Skeletal muscle satellite cell (primary cell): ENCODE measurements around the gene CHD2. TPM values are rescaled to one million over a fixed set of nuclear protein-coding genes. Genes with fewer than 3 reads are reported as not detected.
"Not testable (repeated sequence)": the region's sequence is repeated elsewhere in the genome, so short reads cannot be mapped to it uniquely, and the experiment has no call there.

ENCODE experiments used
- H3K27me3 ChIP-seq: 2 replicates; pipeline ENCODE4 v1.7.0; 2013; ENCODE audit warnings: low read length; ENCODE audit not compliant: control insufficient read depth, insufficient read depth
- H3K36me3 ChIP-seq: 2 replicates; pipeline ENCODE4 v1.7.0; 2013; ENCODE audit warnings: mild to moderate bottlenecking, control low read depth, low read length; ENCODE audit not compliant: insufficient read depth
- H3K4me1 ChIP-seq: 2 replicates; pipeline ENCODE4 v1.7.0; 2013; ENCODE audit warnings: low read length; ENCODE audit not compliant: control insufficient read depth, insufficient read depth
- H3K4me2 ChIP-seq: 2 replicates; pipeline ENCODE4 v1.7.0; 2013; ENCODE audit warnings: mild to moderate bottlenecking, low read length
- H3K4me3 ChIP-seq: 2 replicates; pipeline ENCODE4 v1.7.0; 2013; ENCODE audit warnings: low read length
- H3K9ac ChIP-seq: 2 replicates; pipeline ENCODE4 v1.7.0; 2013; ENCODE audit warnings: mild to moderate bottlenecking, low read depth, low read length, moderate library complexity
- H3K9me3 ChIP-seq: replicated peaks from 2 replicates; pipeline ENCODE4 v1.7.0; 2013; ENCODE audit warnings: mild to moderate bottlenecking, control low read depth, low read length
- total RNA-seq: library from RNA; depleted of rRNA; stranded (reverse); fragments of >200 nt; gene quantifications from 2 replicates; pipeline ENCODE4 v1.2.3, GENCODE V29; 2012; rRNA removed

Gene CHD2
- total RNA-seq: 46.5 and 60.8 TPM in 2 replicates

DNA sequence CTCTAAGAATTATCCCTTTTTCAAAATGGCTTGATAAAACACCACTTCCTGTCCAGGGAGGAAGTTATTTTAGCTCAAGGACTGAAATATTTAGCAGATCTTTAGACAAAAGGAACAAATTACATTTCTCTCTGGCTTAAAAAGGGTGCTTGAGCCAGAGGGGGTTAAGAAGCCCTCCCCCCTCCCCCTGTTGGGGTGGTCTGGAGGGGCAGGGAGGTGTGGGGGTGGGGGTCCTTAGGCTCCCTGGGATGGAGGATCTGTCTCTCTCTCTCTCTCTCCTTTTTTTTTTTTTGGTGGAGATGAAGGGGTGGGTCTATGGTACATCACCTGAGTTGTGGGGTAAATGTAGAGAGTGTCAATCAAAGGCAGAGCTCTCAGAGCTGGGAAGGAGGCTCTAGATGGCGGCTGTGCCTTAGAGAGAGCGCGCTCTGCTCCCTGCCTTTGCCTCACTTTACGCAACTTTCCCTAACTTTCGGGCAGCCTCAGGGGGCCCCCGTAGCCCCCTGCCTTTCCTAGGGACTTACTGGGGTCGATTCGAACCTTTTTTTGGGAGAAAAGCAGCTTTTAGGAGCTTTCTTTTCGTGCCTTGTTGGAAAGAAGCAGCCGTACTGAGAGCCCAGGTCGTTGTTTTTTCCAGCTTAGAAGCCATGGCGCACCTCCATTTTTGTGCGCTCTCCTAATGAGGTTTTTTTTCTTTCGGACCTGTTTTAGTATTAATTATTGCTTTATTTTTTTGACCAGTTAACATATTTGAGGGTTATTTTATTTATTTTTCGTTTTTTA lies at the start of gene CHD2:
TSS of gene CHD2 (plus strand) at position 377 of the 783 bp plus-strand sequence. CDS start 914 bp downstream, outside the sequence.
- no peaks in the 10 kb centered on the region for H3K27me3 ChIP-seq
- H3K36me3 ChIP-seq: peaks cover 61% of the 10 kb centered on the region
- H3K4me1 ChIP-seq: peaks cover 4% of the 10 kb centered on the region
- peak within 1 kb of the TSS; percentile 91 for H3K4me3 ChIP-seq
- peak within 1 kb of the TSS; percentile 96 for H3K9ac ChIP-seq
- H3K4me2 ChIP-seq: peak within 1 kb of the TSS; percentile 94
- H3K9me3 ChIP-seq: no peaks in the 10 kb centered on the region

DNA sequence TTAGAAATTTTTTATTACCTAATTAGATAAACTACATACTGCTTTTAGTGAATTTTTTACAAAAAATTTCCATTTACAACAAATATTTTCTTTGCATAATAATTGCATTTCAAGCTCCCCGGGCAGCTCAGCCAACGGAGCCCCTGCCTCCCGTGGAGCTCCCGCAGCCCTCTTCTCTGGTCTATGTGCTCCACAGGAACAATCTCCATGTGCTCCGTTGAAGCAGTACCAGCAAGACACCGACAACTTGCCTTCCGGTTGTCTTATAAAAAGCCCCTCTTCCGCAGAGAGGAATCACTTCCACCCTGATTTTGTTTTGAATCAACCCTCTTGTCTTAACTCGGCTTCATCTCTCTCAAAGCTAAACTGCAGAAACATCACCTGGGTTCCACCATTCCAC lies 46.9 kb upstream of the CHD2 start:
- Histone ChIP-seq H3K27me3 (no peaks in the 10 kb centered on the region), H3K4me3 (no peak overlapping the region), H3K9ac (no peak overlapping the region), H3K4me2 (no peak overlapping the region), H3K4me1 (peaks cover 8% of the 10 kb centered on the region), H3K9me3 (no peaks in the 10 kb centered on the region), H3K36me3 (no peaks in the 10 kb centered on the region)

DNA sequence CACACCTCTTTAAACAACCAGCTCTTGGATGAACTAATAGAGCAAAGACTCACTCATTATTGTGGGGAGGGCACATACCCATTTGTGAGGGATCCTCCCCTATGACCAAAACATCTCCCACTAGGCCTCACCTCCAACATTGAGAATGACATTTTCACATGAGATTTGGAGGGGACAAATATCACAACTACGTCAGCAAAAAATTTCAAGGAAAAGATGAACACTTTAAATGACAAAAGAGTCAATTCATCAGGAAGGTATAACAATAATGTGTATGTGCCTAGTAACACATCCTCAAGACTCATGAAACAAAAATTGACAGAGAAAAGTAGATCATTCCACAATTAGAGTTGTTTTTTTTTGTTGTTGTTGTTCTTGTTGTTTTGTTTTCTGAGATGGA lies 38.4 kb upstream of the CHD2 start:
- no peak overlapping the region for H3K4me2 ChIP-seq
- H3K27me3 ChIP-seq: no peaks in the 10 kb centered on the region
- no peaks in the 10 kb centered on the region for H3K36me3 ChIP-seq
- no peaks in the 10 kb centered on the region for H3K9me3 ChIP-seq
- no peaks in the 10 kb centered on the region for H3K4me1 ChIP-seq
- no peak overlapping the region for H3K4me3 ChIP-seq
- H3K9ac ChIP-seq: no peak overlapping the region

DNA sequence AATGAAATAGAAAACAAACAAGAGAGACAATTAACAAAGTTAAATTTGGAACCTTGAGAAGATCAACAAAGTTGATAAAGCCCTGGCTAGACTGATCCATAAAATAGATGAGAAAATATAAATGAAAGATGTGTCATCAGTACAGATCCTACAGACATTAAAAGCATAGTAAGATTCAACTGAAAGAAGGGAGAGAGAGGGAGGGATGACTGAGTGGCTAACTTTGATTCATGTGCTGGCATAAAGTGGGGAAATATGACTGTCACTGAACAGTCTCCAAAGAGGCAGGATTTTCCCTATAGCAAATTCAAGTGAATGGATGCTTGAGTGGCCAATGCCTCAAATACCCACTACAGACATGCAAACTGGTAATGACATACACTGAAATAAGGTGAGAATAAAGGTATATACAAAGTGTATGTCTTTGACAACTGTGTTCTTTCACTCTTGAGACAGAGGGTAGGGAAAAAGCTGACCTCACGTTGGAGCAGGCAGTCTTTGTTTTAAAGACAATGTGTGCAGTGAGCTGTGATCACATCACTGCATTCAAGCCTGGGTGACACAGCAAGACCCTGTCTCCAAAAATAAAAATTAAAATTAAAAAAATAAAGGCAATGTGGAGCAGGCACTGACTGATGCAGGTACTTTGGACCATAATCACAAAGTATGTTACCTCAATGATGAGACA lies 35.9 kb upstream of the CHD2 start:
- Histone ChIP-seq H3K36me3 (no peaks in the 10 kb centered on the region), H3K4me2 (no peak overlapping the region), H3K4me3 (no peak overlapping the region), H3K27me3 (no peaks in the 10 kb centered on the region), H3K9ac (no peak overlapping the region), H3K9me3 (no peaks in the 10 kb centered on the region), H3K4me1 (peaks cover 4% of the 10 kb centered on the region)

DNA sequence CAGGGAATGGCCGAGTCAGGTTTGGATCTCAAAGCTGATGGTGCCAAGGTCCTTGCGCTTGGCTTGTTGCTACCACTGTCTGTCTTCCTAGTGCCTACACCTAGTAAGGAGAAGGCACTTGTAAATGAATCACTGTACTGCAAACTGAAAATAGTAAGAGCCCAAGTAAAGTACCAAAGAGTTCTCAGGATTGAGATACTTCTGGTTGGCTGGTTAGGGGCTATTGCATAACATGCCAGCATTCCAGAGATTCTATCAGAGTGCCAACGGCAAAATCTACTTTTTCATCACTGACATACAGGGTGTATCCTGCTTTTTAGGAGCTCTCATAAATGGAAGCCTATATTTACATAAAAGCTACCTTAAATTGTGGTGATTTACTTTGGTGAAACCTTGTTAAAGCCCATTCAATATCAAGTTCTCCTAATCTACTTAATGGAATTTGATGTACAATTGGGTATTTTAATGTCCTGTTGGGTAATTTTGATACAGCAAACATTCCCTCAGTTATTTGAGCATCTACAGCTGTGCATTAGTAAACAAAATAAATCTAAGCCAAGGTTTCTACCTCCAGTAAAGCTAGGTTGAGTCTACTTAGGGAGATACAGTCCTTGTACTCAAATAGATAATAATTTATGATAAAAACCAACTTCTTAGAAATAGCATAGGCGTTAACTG lies 30.7 kb upstream of the CHD2 start:
- Histone ChIP-seq H3K4me1 (peaks cover 14% of the 10 kb centered on the region), H3K4me2 (peak overlapping the region; percentile 34), H3K27me3 (no peaks in the 10 kb centered on the region), H3K9ac (no peak overlapping the region), H3K4me3 (no peak overlapping the region), H3K36me3 (no peaks in the 10 kb centered on the region), H3K9me3 (no peaks in the 10 kb centered on the region)

DNA sequence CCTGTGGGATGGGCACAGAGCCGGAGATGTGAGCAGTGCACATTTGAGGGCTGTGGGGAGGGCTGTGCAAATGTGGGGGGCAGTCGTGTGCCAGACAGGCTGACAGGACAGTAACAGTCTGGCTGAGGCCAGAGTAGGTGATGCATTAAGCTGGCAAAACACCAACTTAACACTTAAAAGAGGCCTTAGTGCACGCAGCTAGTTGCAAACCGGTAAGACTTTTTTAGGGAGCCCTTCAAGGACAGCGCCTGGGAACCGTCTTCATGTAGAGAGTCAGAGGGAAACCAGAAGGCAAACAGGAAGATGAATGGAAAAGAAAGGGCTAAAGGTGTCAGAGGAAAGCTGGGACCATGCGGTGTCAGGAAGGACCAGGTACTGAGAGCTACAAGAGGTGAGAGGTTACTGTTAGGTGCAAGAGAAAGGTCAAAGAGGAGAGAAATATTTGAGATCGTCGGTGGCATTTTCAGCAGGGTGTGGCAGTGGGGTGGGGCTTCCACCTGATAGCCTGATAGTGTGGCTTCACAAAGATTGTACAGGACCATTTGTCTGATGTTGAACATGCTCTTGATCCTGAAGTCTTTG lies 30.0 kb upstream of the CHD2 start:
- H3K9ac ChIP-seq: no peak overlapping the region
- H3K27me3 ChIP-seq: no peaks in the 10 kb centered on the region
- H3K36me3 ChIP-seq: no peaks in the 10 kb centered on the region
- H3K4me3 ChIP-seq: no peak overlapping the region
- H3K9me3 ChIP-seq: no peaks in the 10 kb centered on the region
- H3K4me2 ChIP-seq: peak overlapping the region; percentile 34
- peaks cover 14% of the 10 kb centered on the region for H3K4me1 ChIP-seq

DNA sequence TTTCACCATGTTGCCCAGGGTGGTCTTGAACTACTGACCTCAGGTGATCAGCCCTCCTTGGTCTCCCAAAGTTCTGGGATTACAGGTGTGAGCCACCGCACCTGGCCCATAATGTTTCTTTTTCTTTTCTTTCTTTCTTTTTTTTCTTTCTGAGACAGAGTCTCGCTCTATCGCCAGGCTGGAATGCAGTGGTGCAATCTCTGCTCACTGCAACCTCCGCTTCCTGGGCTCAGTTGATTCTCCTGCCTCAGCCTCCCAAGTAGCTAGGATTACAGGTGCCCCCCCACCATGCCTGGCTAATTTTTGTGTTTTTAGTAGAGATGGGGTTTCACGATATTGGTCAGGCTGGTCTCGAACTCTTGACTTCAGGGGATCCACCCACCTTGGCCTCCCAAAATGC lies 27.2 kb upstream of the CHD2 start:
- not testable (repeated sequence) for H3K27me3 ChIP-seq, H3K9ac ChIP-seq, H3K36me3 ChIP-seq, H3K4me2 ChIP-seq, H3K9me3 ChIP-seq, H3K4me3 ChIP-seq
- peaks cover 14% of the 10 kb centered on the region for H3K4me1 ChIP-seq

DNA sequence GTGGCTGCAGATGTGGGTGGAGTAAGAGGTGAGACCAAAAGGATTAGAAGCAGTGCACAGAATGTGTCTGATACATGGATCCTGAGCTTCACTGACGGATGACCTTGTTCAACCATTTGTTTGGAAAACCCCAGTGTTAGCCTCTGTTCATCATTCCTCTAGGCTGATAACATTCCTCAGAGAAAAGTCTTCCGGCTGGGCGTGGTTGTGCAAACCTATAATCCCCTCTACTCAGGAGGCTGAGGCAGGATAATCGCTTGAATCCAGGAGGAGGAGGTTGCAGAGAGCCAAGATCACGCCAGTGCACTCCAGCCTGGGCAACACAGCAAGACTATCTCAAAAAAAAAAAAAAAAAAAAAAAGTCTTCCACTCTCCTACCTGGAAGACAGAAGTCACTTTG lies 23.1 kb upstream of the CHD2 start:
- Histone ChIP-seq H3K27me3 (no peaks in the 10 kb centered on the region), H3K4me3 (no peak overlapping the region), H3K9ac (no peak overlapping the region), H3K9me3 (no peaks in the 10 kb centered on the region), H3K4me2 (no peak overlapping the region), H3K4me1 (peaks cover 13% of the 10 kb centered on the region), H3K36me3 (no peaks in the 10 kb centered on the region)

DNA sequence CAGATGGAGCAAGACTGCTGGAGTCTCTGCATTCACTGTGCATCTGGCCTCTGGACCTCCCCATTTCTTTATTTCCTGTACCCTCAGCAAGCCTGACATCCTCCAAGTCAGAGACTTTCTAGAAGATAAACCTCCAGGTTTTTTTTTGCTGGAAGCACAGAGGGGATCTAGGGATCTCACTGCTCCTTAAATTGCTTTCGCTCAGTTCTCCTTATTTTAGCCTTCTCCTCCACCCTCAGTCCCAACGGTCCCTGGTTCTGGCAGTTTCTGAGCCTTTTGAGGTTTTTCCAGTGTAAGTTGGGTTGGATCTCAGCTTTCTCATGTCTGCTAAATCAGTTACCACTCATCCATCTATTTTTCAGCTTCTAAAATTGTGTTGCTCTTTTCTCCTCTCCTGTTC lies 22.7 kb upstream of the CHD2 start:
- no peaks in the 10 kb centered on the region for H3K9me3 ChIP-seq
- H3K27me3 ChIP-seq: no peaks in the 10 kb centered on the region
- H3K4me1 ChIP-seq: peaks cover 14% of the 10 kb centered on the region
- H3K9ac ChIP-seq: no peak overlapping the region
- H3K4me2 ChIP-seq: no peak overlapping the region
- H3K36me3 ChIP-seq: no peaks in the 10 kb centered on the region
- no peak overlapping the region for H3K4me3 ChIP-seq

DNA sequence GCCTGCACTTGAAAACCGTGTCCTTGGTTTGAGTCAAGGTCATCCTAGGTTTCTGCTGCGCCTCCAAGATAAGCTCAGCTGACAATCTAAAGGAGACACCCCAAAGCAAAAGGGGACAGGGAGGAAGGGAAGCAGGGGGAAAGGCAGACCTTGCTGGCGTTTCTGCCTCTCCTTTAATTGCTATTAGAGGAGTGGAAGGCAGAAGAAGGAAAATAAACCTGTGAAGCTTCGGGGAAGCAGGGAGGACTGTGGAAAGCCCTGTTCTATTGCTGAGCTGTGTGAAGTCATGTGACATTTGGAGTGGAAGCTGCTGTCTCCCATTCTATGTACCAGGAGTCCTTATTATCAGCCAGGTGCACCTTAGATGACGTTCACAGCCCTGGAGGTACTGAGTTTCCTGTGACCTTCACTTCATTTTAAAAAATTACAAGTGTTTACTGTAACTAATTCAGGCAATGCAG lies 21.5 kb upstream of the CHD2 start:
- H3K4me3 ChIP-seq: no peak overlapping the region
- no peak overlapping the region for H3K9ac ChIP-seq
- peaks cover 1% of the 10 kb centered on the region for H3K36me3 ChIP-seq
- H3K9me3 ChIP-seq: no peaks in the 10 kb centered on the region
- H3K27me3 ChIP-seq: no peaks in the 10 kb centered on the region
- no peak overlapping the region for H3K4me2 ChIP-seq
- peaks cover 14% of the 10 kb centered on the region for H3K4me1 ChIP-seq

DNA sequence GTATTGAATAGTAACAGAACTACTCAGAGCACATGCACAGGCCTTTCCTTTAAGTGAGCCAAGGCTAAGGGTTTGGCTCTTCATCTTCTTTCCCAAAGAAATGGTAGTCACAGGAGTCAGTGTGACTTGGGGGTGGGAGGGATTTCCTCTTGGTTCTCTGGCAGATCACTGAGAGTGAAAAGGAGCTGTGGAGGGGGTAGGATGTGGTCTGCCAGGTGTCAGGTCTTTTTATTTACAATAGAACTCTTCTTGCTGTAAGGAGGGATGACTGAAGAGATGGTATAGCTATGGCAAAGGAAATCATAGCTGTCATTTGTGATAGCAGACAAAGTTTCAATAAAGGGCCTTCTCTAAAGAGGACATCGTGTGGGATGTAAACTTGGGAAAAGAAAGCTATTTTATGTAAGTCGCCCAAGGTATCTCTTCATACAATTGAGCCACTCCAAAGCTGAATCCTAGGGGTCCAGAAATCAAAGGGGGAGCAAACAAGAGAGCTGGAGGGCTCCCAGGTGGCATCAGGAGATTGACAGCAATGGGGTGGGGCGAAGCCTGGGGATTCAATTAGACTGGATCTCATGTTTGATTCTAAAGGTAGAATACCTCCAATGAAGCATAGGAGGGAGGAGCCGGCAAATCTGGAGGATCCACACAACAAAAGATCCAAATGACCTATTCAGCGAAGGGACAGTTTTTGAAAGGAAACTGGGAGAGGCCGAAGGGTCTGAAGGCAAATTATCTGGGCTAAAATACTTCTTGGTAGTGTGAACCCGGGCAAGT lies 20.0 kb upstream of the CHD2 start:
- H3K4me3 ChIP-seq: no peak overlapping the region
- H3K9me3 ChIP-seq: no peaks in the 10 kb centered on the region
- H3K36me3 ChIP-seq: peaks cover 9% of the 10 kb centered on the region
- H3K27me3 ChIP-seq: no peaks in the 10 kb centered on the region
- no peak overlapping the region for H3K9ac ChIP-seq
- peaks cover 14% of the 10 kb centered on the region for H3K4me1 ChIP-seq
- H3K4me2 ChIP-seq: no peak overlapping the region
